ENCODE results near the gene RBM15B.

The RBM15B gene

DNA sequence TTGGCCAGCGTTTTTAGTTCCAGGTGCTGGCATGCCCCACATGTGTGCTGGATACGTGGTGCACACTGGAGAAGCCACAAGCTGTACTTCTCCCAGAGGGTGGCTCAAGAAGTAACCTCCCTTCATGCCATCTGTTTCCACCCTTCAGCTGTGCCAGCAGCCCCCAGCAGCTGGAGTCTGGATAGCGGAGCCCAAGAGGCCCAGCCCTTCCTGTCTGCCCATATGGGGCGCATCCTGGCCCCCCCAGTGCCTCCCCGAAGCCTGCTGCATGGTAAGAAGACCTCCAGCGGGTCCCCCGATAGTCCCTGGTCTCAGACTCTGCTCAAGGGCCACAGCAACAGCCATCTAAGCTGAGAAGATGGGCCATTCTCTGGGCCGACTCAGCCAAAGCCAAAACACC, 11.8 kb upstream of the RBM15B start:
- TF ChIP-seq, protein P1, sequence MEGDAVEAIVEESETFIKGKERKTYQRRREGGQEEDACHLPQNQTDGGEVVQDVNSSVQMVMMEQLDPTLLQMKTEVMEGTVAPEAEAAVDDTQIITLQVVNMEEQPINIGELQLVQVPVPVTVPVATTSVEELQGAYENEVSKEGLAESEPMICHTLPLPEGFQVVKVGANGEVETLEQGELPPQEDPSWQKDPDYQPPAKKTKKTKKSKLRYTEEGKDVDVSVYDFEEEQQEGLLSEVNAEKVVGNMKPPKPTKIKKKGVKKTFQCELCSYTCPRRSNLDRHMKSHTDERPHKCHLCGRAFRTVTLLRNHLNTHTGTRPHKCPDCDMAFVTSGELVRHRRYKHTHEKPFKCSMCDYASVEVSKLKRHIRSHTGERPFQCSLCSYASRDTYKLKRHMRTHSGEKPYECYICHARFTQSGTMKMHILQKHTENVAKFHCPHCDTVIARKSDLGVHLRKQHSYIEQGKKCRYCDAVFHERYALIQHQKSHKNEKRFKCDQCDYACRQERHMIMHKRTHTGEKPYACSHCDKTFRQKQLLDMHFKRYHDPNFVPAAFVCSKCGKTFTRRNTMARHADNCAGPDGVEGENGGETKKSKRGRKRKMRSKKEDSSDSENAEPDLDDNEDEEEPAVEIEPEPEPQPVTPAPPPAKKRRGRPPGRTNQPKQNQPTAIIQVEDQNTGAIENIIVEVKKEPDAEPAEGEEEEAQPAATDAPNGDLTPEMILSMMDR (IDR thresholded peaks at IDR 0.05; ENCODE audit: extremely low read depth, missing control alignments): no peak
- DNase-seq (ENCODE audit: low spot score): no peak

DNA sequence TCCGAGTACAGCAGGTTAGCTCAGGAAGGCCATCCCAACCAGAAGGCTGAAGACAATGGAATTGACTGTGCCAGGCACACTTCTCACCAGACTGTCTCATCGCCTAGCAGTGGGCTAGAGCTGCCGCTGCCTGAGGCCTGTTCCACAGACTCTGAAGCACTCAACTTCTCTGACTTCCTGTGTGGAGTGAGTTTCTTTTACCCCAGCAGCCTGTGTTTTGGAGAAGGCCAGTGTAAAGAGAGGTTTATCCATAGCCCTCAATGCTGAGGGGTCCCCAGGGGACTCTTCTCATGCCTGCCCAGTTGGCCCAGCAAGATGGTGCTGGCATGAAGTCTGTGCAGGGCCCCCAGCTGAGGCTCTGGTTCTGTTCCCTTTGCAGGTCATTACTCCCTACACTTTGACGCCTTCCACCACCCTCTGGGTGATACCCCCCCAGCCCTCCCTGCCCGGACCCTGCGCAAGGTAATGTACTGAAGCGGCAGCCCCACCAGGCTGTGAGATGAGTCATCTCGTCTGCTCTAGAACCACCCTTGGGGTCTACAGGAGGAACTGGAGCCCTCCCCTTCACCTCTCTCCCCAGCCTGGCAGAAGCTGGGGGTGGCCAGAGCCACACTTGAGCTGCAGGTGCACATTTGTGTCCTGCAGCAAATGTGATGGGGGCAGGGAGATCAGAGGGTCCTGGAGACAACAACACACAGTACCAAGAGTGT, 11.2 kb upstream of the RBM15B start:
- TF ChIP-seq, protein P1 (IDR thresholded peaks at IDR 0.05; ENCODE audit: extremely low read depth, missing control alignments): no peak
- no peak for DNase-seq (ENCODE audit: low spot score)

DNA sequence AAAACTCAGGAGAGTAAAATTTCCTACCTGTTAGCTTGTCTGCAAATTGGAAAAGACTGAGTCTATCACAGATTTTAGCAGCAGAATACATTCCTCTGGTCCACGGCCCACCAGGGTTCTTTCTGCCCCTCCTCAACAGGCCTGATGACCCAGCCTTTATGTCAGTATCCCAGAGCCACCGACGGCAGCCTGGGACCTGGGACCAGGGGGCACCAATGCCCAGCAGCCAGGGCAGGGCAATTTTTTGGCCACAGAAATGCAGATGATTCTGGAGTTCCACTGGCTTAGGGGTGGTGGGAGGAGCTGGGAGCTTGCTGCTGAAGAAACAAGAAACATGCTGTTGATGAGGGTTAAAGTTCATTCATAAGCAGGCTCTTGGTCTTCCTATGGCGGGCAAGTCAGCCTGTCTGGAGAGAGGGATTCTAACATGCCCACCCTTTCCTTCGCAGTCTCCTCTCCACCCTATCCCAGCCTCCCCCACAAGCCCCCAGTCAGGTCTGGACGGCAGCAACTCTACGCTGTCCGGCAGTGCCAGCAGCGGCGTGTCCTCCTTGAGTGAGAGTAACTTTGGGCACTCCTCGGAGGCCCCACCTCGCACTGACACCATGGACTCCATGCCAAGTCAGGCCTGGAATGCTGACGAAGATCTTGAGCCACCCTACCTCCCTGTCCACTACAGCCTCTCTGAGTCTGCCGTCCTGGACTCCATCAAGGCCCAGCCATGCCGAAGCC, 10.3 kb upstream of the RBM15B start:
- no peak for DNase-seq (ENCODE audit: low spot score)
- TF ChIP-seq, protein P1 (IDR thresholded peaks at IDR 0.05; ENCODE audit: extremely low read depth, missing control alignments): no peak

DNA sequence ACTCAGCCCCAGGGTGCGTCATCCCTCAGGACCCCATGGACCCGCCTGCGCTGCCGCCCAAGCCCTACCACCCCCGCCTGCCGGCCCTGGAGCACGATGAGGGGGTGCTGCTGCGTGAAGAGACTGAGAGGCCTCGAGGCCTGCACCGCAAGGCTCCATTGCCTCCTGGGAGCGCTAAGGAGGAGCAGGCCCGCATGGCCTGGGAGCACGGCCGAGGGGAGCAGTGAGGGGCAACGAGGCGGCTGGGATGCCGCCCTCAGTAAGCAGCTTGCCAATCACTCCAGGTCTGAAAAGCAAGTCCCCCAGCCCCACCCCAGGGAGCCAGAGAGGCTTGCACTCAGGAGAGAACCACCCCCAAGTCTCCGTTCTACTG, 9.8 kb upstream of the RBM15B start:
- no peak for DNase-seq (ENCODE audit: low spot score)
- TF ChIP-seq, protein P1 (IDR thresholded peaks at IDR 0.05; ENCODE audit: extremely low read depth, missing control alignments): no peak

DNA sequence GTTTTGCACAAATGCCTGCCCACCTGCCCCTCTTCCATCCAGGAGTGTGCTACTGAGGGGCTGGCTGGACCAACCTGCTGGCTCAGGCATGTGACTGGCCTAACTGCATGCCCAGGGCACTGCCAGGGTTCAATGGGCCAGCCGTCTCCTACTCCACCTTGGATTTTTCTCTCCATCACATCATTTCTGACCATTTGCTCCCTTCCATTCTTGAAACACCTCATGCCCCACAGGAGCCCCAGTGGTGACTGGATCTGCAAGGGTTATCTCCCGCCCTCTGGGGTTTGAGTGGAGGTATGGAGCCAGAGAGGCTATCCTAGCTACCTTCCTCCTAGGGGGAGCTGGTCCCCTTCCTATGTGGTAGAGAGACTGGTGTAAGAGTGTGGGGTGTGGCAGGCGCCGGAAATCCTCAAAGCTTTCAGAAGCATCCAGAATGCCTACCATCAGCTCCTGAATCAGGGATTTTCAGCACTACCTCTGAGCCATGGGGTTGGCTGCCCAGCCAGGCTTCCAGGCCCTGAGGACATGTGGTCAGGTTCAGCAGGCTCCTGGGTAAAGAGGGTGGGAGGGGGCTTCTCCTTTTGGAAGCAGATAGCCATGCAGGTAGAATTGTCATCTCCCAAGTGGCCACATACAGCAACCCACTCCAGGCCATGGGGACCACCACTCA, 8.9 kb upstream of the RBM15B start:
- no peak for DNase-seq (ENCODE audit: low spot score)
- TF ChIP-seq, protein P1 (IDR thresholded peaks at IDR 0.05; ENCODE audit: extremely low read depth, missing control alignments): no peak

DNA sequence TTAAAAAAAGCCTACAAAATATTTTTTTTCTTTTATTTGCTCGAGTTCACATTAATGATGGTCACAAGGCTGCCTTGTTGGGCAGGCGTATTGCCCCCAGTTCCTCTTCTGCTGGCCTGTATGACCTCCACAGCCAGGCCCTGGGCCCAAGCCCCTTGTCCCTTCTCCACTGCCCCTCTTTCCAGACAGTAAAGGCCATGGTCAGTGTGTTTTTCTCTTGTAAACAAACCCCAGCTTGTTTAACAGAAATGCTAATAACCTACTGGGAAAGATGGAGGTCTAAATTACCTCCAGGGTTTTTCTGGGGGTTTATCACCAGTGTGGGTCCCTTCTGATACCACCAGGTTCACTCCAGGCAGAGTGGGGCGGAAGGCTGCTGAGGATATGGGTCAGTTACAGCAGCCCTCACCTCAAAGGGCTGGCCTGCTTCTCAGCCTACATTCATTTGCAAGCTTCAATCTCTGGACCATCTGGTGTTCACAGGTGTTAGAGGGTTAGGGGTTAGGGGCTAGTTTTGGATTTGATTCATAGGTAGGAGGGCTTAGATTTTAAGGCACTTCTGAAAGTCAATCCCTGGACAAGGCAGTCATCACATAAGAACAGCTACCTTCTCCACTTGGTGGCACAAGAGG, 8.0 kb upstream of the RBM15B start:
- no peak for DNase-seq (ENCODE audit: low spot score)

More for the DNA sequence above, 8.0 kb upstream of the RBM15B start:
- TF ChIP-seq, protein P1 (IDR thresholded peaks at IDR 0.05; ENCODE audit: extremely low read depth, missing control alignments): no peak
